Measurements from ENCODE around the gene VPS39. TPM values are rescaled to one million over a fixed set of nuclear protein-coding genes. Genes with fewer than 3 reads are reported as not detected.
"Not testable (repeated sequence)": the region's sequence is repeated elsewhere in the genome, so short reads cannot be mapped to it uniquely, and the experiment has no call there.

VPS39 gene
- total RNA-seq, 3 donors from 2014 or later = 79.0 to 116 (median 89.9) TPM

- TF ChIP-seq POLR2A (IDR thresholded peaks at IDR 0.05) (no peak), POLR2AphosphoS5 (IDR thresholded peaks at IDR 0.05) (no peak)
- TF ChIP-seq, protein P1, sequence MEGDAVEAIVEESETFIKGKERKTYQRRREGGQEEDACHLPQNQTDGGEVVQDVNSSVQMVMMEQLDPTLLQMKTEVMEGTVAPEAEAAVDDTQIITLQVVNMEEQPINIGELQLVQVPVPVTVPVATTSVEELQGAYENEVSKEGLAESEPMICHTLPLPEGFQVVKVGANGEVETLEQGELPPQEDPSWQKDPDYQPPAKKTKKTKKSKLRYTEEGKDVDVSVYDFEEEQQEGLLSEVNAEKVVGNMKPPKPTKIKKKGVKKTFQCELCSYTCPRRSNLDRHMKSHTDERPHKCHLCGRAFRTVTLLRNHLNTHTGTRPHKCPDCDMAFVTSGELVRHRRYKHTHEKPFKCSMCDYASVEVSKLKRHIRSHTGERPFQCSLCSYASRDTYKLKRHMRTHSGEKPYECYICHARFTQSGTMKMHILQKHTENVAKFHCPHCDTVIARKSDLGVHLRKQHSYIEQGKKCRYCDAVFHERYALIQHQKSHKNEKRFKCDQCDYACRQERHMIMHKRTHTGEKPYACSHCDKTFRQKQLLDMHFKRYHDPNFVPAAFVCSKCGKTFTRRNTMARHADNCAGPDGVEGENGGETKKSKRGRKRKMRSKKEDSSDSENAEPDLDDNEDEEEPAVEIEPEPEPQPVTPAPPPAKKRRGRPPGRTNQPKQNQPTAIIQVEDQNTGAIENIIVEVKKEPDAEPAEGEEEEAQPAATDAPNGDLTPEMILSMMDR (IDR thresholded peaks at IDR 0.05) = no peak
- Histone ChIP-seq H3K27ac (no peak overlapping the region), H3K36me3 (peaks cover 3% of the 10 kb centered on the region), H3K27me3 (no peaks in the 10 kb centered on the region), H3K9me3 (no peaks in the 10 kb centered on the region), H3K4me3 (no peak overlapping the region), H3K4me1 (no peaks in the 10 kb centered on the region)
- DNase-seq (ENCODE audit: low spot score in 2 of 2) = no peak
- intact Hi-C loops (cut with DNase I; ENCODE audit: low total_unique reads) = no loop called here
Observed at GRCh38 chr15:42231088-42231487, 23.0 kb upstream of the VPS39 start.

DNA sequence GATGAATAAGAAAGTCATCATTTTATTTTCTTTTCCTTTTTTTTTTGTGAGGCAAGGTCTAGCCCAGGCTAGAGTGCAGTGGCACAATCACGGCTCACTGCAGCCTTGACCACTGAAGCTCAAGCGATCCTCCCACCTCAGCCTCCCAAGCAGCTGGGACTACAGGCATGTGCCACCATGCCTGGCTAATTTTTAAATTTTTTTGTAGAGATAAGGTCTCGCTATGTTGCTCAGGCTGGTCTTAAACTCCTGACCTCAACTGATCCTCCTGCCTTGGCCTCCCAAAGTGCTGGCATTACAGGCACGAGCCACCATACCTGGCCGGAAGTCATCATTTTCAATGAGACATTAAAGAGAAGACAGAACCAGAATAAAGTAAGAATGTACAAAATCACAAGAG is 20.9 kb upstream of the VPS39 start:
- intact Hi-C loops (cut with DNase I; ENCODE audit: low total_unique reads); H3K9me3 ChIP-seq; H3K27me3 ChIP-seq; DNase-seq (ENCODE audit: low spot score in 2 of 2); H3K4me3 ChIP-seq; H3K27ac ChIP-seq; H3K36me3 ChIP-seq; H3K4me1 ChIP-seq: not testable (repeated sequence)

DNA sequence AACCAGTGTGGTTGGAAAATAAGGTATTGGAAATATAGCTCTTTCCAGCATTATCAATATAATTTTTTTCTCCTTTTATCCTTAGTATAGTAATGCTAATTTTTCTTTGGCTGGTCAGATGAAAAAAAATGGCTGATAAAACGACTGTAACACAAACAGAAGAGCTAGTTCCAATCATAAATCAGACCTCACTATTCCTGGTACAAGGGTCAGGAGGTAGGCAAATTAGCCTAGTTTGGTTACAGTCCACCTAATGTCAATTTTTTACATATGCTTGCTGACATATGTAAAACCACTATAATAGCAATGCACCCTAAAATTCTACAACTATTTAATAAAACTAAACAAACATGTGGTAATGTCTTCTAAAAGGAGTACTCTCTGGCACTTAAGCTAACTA is 19.9 kb upstream of the VPS39 start:
- DNase-seq (ENCODE audit: low spot score in 2 of 2) = no peak
- no peak for TF ChIP-seq POLR2A (IDR thresholded peaks at IDR 0.05)
- no peak for TF ChIP-seq POLR2AphosphoS5 (IDR thresholded peaks at IDR 0.05)
- TF ChIP-seq, protein P1 (IDR thresholded peaks at IDR 0.05) = no peak
- intact Hi-C loops (cut with DNase I; ENCODE audit: low total_unique reads) = no loop called here
- Histone ChIP-seq H3K27ac (no peak overlapping the region), H3K4me1 (no peaks in the 10 kb centered on the region), H3K4me3 (no peak overlapping the region), H3K9me3 (no peaks in the 10 kb centered on the region), H3K27me3 (no peaks in the 10 kb centered on the region), H3K36me3 (peaks cover 4% of the 10 kb centered on the region)

DNA sequence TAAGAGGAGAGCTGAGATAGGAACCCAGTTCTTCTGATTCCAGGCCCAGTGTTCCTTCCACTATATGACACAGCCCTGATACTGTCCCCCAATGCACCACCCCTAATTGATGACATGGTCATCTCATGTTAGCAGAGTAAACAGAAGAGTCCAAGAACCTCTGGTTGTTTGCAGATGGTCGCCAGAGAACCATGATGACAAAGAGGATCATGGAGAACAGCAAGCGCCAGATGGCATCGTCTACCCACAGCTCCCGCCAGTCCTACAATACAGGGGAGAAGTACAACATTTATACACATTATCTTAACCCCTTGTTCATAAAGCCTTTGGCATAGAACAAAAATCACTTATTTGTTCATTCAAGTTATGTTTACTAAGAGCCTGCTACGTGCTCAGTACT is 18.5 kb upstream of the VPS39 start:
- peaks cover 6% of the 10 kb centered on the region for H3K36me3 ChIP-seq
- no peaks in the 10 kb centered on the region for H3K4me1 ChIP-seq
- H3K9me3 ChIP-seq = no peaks in the 10 kb centered on the region
- H3K27me3 ChIP-seq = no peaks in the 10 kb centered on the region
- no peak for DNase-seq (ENCODE audit: low spot score in 2 of 2)
- no peak overlapping the region for H3K27ac ChIP-seq
- intact Hi-C loops (cut with DNase I; ENCODE audit: low total_unique reads) = no loop called here
- no peak overlapping the region for H3K4me3 ChIP-seq
- TF ChIP-seq POLR2A (IDR thresholded peaks at IDR 0.05) (no peak), POLR2AphosphoS5 (IDR thresholded peaks at IDR 0.05) (no peak)
- TF ChIP-seq, protein P1 (IDR thresholded peaks at IDR 0.05) = no peak

DNA sequence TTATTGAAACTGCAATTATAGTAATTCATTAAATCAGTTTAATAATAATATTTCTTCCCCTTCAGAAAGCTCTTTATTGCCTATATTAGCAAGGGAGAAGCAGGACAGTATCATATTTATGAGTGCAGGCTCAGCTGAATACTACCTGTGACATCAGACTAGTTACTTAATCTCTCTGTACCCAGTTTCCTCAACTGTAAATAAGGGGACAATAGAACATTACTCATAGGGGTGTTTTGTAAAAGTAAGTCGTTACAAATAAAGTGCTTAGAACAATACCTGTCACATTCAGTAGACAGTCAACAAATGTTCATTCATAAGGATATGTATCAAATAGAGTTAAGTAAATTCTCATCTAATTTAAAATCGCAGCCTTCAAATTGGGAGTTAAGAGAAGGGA is 12.1 kb upstream of the VPS39 start:
- no peak overlapping the region for H3K4me3 ChIP-seq
- no peak for DNase-seq (ENCODE audit: low spot score in 2 of 2)
- H3K27me3 ChIP-seq = no peaks in the 10 kb centered on the region
- no peak for TF ChIP-seq POLR2A (IDR thresholded peaks at IDR 0.05)
- intact Hi-C loops (cut with DNase I; ENCODE audit: low total_unique reads) = no loop called here
- no peaks in the 10 kb centered on the region for H3K9me3 ChIP-seq
- no peaks in the 10 kb centered on the region for H3K4me1 ChIP-seq
- no peak overlapping the region for H3K27ac ChIP-seq
- peaks cover 35% of the 10 kb centered on the region for H3K36me3 ChIP-seq

DNA sequence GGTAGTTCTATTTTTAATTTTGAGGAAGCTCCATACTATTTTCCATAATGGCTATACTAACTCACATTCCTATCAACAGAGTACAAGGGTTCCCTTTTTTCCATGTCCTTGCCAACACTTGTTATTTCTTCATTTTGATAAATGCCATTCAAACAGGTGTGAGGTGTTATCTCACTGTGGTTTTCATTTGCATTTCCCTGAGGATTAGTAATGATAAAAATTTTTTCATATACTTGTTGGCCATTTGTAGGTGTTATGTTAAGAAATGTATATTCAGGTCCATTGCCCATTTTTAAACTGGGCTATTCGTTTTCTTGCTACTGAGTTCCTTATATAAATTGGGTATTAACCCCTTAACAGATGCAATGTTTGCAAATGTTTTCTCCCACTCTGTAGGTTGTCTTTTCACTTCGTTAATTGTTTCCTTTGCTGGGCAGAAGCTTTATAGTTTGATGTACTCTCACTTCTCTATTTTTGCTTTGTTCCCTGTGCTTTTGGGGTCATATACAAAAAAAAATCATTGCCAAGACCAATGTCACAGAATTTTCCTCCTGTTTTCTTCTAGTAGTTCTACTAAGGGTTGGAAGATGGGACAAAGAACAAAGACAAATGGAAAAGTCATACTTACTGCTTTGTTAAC is 11.0 kb upstream of the VPS39 start:
- DNase-seq (ENCODE audit: low spot score in 2 of 2) = no peak
- intact Hi-C loops (cut with DNase I; ENCODE audit: low total_unique reads) = loop anchor here (10.0 kb wide), 2 partner anchors 324 to 1804 kb away; partner anchors contain the start of gene SPTBN5
- TF ChIP-seq, protein P1 (IDR thresholded peaks at IDR 0.05) = no peak
- TF ChIP-seq POLR2AphosphoS5 (IDR thresholded peaks at IDR 0.05) (no peak), POLR2A (IDR thresholded peaks at IDR 0.05) (no peak)
- no peaks in the 10 kb centered on the region for H3K4me1 ChIP-seq
- H3K4me3 ChIP-seq = no peak overlapping the region
- H3K27me3 ChIP-seq = no peaks in the 10 kb centered on the region
- no peak overlapping the region for H3K27ac ChIP-seq
- peaks cover 35% of the 10 kb centered on the region for H3K36me3 ChIP-seq
- H3K9me3 ChIP-seq = no peaks in the 10 kb centered on the region
